ENCODE measurements around the gene LCP2.

- TF ChIP-seq CTCF (IDR thresholded peaks at IDR 0.05): no peak
- TF ChIP-seq EZH2 (IDR thresholded peaks at IDR 0.05): no peak
Measured at GRCh38 chr5:170338291-170338690, 40.7 kb upstream of the LCP2 start.
